ENCODE results near the gene PTPRF.

Gene PTPRF

DNA sequence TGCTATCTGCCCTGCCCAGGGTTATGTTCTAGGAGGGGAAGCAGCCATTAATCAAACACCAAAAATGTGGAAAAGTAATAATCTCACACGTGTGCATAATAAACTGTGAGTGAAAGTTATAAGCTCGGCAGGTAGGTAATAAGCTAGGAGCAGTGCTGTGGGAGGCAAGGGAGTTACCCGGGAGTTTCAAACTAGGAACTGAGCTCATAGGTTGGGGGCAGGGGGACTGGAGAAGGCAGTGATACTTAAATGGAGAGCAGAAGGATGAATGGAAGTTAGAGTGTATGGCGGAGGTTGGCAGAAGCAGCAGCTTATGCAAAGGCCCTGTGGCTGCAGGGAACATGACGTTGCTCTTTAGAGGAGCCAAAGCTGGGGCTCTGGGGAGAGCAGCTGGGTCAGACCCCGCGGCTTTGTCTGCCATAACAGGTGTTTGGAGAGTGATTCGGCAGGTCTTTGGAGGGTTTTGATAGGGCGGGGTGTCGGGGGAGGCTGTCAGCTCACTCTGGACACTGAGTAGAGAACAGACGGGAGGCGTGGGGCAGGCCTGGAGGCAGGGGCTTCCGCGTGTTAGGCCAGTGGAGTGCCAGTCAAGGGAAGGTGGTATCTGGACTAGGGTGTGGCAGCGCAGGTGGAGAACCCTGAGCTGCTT, 20.0 kb downstream of the PTPRF start:
- H3K9ac ChIP-seq (ENCODE audit: low read length): no peak overlapping the region
- no peak for TF ChIP-seq EZH2phosphoT487 (conservative IDR thresholded peaks at IDR 0.05; ENCODE audit: low read length)
- TF ChIP-seq, protein P1, sequence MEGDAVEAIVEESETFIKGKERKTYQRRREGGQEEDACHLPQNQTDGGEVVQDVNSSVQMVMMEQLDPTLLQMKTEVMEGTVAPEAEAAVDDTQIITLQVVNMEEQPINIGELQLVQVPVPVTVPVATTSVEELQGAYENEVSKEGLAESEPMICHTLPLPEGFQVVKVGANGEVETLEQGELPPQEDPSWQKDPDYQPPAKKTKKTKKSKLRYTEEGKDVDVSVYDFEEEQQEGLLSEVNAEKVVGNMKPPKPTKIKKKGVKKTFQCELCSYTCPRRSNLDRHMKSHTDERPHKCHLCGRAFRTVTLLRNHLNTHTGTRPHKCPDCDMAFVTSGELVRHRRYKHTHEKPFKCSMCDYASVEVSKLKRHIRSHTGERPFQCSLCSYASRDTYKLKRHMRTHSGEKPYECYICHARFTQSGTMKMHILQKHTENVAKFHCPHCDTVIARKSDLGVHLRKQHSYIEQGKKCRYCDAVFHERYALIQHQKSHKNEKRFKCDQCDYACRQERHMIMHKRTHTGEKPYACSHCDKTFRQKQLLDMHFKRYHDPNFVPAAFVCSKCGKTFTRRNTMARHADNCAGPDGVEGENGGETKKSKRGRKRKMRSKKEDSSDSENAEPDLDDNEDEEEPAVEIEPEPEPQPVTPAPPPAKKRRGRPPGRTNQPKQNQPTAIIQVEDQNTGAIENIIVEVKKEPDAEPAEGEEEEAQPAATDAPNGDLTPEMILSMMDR (IDR thresholded peaks at IDR 0.05; ENCODE audit: insufficient read depth, low read length, poor library complexity, severe bottlenecking): no peak
- no peak overlapping the region for H3K4me3 ChIP-seq (ENCODE audit: insufficient read depth, low read length, poor library complexity, severe bottlenecking)
- H3K36me3 ChIP-seq (ENCODE audit: low read length): no peaks in the 10 kb centered on the region
- H3K27ac ChIP-seq (ENCODE audit: low read depth, low read length): no peak overlapping the region
- H3K9me3 ChIP-seq (ENCODE audit: insufficient read depth, low read length): no peaks in the 10 kb centered on the region
- H4K20me1 ChIP-seq (ENCODE audit: low read depth, low read length): no peaks in the 10 kb centered on the region
- no peaks in the 10 kb centered on the region for H3F3A ChIP-seq (ENCODE audit: insufficient read depth)
- no peak overlapping the region for H3K4me2 ChIP-seq (ENCODE audit: low read depth, low read length, poor library complexity, severe bottlenecking)
- H3K79me2 ChIP-seq (ENCODE audit: insufficient read depth, low read length): no peaks in the 10 kb centered on the region
- no peaks in the 10 kb centered on the region for H3K9me2 ChIP-seq (replicated peaks; ENCODE audit: insufficient read depth, low read length)
- no peak overlapping the region for H2AFZ ChIP-seq (ENCODE audit: low read depth, low read length, severe bottlenecking)
- no peaks in the 10 kb centered on the region for H3K27me3 ChIP-seq (ENCODE audit: low read length)

GRCh38 chr1:43551396-43551888, 20.8 kb downstream of the PTPRF start:
- no peaks in the 10 kb centered on the region for H3K79me2 ChIP-seq (ENCODE audit: insufficient read depth, low read length)
- H3K4me3 ChIP-seq (ENCODE audit: insufficient read depth, low read length, poor library complexity, severe bottlenecking): no peak overlapping the region
- no peaks in the 10 kb centered on the region for H3F3A ChIP-seq (ENCODE audit: insufficient read depth)
- H3K36me3 ChIP-seq (ENCODE audit: low read length): no peaks in the 10 kb centered on the region
- H3K9me2 ChIP-seq (replicated peaks; ENCODE audit: insufficient read depth, low read length): no peaks in the 10 kb centered on the region
- H3K27ac ChIP-seq (ENCODE audit: low read depth, low read length): no peak overlapping the region
- no peaks in the 10 kb centered on the region for H4K20me1 ChIP-seq (ENCODE audit: low read depth, low read length)
- no peak overlapping the region for H3K4me2 ChIP-seq (ENCODE audit: low read depth, low read length, poor library complexity, severe bottlenecking)
- H3K27me3 ChIP-seq (ENCODE audit: low read length): no peaks in the 10 kb centered on the region
- TF ChIP-seq, protein P1 (IDR thresholded peaks at IDR 0.05; ENCODE audit: insufficient read depth, low read length, poor library complexity, severe bottlenecking): no peak
- no peak for TF ChIP-seq EZH2phosphoT487 (conservative IDR thresholded peaks at IDR 0.05; ENCODE audit: low read length)
- no peak overlapping the region for H2AFZ ChIP-seq (ENCODE audit: low read depth, low read length, severe bottlenecking)
- no peak overlapping the region for H3K9ac ChIP-seq (ENCODE audit: low read length)
- H3K9me3 ChIP-seq (ENCODE audit: insufficient read depth, low read length): no peaks in the 10 kb centered on the region

- Histone ChIP-seq H3K27ac (ENCODE audit: low read depth, low read length) (no peak overlapping the region), H4K20me1 (ENCODE audit: low read depth, low read length) (no peaks in the 10 kb centered on the region), H3K9me2 (replicated peaks; ENCODE audit: insufficient read depth, low read length) (no peaks in the 10 kb centered on the region), H3K36me3 (ENCODE audit: low read length) (no peaks in the 10 kb centered on the region), H3K4me2 (ENCODE audit: low read depth, low read length, poor library complexity, severe bottlenecking) (no peak overlapping the region), H2AFZ (ENCODE audit: low read depth, low read length, severe bottlenecking) (no peak overlapping the region), H3K27me3 (ENCODE audit: low read length) (no peaks in the 10 kb centered on the region), H3F3A (ENCODE audit: insufficient read depth) (no peaks in the 10 kb centered on the region), H3K9ac (ENCODE audit: low read length) (no peak overlapping the region), H3K9me3 (ENCODE audit: insufficient read depth, low read length) (no peaks in the 10 kb centered on the region), H3K79me2 (ENCODE audit: insufficient read depth, low read length) (no peaks in the 10 kb centered on the region), H3K4me3 (ENCODE audit: insufficient read depth, low read length, poor library complexity, severe bottlenecking) (no peak overlapping the region)
- TF ChIP-seq, protein P1 (IDR thresholded peaks at IDR 0.05; ENCODE audit: insufficient read depth, low read length, poor library complexity, severe bottlenecking): no peak
- TF ChIP-seq EZH2phosphoT487 (conservative IDR thresholded peaks at IDR 0.05; ENCODE audit: low read length): no peak
Observed at GRCh38 chr1:43552059-43552742, 21.5 kb downstream of the PTPRF start.
